HG03097 (cell line): ENCODE measurements around the gene RUVBL1.

Source experiments
- ATAC-seq: cut with Tn5 transposase; IDR thresholded peaks from one replicate; pipeline ENCODE4 v1.9.1; 2021; ENCODE audit not compliant: unreplicated experiment, low FRiP score

Gene RUVBL1

GRCh38 chr3:128036119-128036518 is 87.5 kb downstream of the RUVBL1 start:
- ATAC-seq: no peak

- no peak for ATAC-seq
These were observed 90.5 kb downstream of the RUVBL1 start for GRCh38 chr3:128033102-128033501.
